HG02571 (cell line): ENCODE measurements around the gene YJEFN3.

ENCODE experiments used
- ATAC-seq: cut with Tn5 transposase; IDR thresholded peaks from one replicate; pipeline ENCODE4 v1.9.1; 2021; ENCODE audit warnings: mild to moderate bottlenecking, moderate library complexity; ENCODE audit not compliant: unreplicated experiment

The YJEFN3 gene

DNA sequence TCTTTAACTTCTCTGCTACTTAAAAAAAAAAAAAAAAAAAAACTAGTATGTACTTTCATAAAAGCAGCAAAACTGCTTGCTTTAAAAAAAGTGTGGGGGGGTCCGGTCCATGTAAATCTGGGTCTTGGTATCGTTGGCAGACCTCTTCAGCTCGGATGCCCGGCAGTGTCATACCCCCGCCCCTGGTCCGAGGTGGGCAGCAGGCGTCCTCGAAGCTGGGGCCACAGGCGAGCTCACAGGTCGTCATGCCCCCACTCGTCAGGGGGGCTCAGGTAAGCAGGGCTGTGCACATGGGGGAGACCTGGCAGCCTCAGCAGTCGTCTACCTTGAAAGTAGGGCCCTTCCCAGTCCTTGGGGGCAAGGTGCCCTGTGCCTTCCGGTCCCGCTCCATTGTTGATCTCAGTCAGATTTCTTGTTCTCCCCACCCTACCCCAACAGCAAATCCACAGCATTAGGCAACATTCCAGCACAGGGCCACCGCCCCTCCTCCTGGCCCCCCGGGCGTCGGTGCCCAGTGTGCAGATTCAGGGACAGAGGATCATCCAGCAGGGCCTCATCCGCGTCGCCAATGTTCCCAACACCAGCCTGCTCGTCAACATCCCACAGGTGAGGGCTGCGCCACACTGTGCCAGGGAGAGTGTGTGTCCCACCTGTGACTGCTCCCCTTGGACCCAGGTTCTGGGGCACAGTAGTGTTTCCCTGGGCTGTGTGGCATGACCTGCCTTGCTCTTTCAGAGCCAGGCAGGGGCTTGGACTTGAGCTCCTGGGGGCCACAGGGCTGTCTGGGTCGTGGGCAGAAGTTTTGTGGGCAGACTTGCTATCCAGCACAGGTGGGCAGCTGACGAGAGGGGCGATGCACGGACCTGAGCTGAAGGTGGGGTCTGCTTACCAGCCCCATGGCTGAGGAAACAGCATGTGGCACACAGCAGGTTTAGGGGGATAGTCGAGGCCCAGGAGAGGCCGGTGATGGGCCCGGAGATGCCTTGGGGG lies 32.8 kb upstream of the YJEFN3 start:
- ATAC-seq: no peak

DNA sequence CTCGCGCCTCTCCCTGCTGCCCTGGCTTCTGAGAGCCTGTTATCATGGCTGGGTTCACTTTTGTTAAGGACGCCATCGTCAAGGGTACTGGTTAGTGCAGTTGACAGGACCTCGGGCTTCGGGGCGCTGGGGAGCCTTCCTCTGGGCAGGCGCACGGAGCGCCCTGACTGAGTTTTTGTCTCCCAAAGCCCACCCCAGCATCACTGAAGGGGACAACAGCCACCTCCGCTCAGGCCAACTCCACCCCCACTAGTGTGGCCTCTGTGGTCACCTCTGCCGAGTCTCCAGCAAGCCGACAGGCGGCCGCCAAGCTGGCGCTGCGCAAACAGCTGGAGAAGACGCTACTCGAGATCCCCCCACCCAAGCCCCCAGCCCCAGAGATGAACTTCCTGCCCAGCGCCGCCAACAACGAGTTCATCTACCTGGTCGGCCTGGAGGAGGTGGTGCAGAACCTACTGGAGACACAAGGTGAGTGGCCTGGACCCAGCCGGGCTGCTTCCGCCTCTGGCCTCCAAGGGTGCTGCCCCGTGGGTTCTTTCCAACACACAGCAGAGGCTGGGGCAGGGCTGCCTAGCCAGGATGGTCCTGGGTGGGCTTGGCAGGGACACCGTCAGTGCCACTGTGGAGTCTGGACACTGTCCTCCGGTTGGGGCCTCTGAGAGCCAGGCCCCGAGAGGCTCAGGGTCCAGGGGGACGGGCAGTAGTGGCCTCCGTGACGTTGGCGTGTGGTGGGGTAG lies 30.3 kb upstream of the YJEFN3 start:
- ATAC-seq: no peak

DNA sequence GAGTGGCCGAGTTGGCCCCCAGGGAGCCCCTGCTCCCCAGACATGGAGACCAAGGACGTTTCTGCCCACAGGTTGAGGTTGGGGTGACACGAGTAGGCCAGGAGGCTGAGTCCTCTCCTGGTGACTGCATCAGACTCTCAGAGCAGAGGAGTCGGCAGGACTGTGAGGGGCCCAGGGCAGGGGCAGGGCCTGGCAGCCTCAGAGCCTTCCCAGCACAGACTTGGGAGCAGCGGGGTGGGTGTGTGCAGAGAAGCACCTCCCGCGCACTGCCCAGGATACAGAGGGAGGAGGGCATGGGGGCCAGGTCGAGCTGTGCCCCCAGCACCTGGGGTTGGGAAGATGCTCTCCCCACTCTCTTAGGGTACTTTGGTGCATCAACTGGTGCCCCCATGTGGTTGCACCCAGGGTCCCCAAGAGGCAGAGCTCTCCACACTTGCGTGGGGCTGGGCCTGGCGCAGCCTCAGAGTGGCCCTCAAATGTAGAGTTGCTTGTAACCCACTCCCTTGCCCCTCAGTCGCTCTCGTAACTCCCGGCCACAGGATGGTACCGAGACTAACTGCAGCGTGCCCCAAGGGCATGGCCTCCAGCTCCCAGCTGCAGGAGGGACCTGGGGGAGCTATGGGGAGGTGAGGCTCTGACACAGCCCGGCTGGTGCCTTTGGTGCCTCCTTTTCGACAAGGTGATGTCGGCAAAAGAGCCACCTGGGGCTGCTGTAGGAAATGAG lies 29.3 kb upstream of the YJEFN3 start:
- no peak for ATAC-seq

DNA sequence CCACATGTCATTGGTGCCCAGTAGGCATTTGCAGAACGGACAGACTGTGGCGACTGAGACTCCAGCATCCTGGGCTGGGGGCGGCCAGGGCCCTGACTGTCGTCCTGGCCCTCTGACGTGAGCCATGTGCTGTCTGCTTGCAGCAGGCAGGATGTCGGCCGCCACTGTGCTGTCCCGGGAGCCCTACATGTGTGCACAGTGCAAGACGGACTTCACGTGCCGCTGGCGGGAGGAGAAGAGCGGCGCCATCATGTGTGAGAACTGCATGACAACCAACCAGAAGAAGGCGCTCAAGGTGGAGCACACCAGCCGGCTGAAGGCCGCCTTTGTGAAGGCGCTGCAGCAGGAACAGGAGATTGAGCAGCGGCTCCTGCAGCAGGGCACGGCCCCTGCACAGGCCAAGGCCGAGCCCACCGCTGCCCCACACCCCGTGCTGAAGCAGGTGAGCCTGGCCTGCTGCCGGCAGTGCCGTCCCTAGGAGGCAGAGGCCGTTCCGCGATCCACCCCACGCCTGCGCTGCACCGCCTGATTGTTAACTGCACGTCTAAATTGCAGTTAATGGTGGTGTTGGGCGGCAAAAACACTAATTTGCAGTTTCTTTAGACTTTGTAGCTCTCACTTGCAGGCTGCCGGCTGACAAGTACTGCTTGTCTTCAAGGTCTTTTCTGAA lies 27.6 kb upstream of the YJEFN3 start:
- ATAC-seq: no peak

DNA sequence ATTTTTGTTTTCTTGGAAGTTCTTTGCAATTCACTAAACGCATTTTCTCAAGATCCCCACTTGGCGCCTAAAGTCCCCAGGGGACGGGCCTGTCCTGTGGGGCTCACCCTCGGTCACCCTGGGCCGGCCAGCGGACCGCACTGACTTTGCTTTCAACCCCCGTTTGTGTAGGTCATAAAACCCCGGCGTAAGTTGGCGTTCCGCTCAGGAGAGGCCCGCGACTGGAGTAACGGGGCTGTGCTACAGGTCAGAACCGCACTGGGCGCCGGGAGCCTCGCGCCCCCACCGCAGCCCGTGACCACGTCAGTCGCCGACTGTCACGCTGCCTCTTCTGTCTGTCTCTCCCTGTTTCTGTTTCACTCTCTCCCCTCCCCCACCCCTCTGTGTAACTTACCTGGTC lies 26.9 kb upstream of the YJEFN3 start:
- no peak for ATAC-seq

DNA sequence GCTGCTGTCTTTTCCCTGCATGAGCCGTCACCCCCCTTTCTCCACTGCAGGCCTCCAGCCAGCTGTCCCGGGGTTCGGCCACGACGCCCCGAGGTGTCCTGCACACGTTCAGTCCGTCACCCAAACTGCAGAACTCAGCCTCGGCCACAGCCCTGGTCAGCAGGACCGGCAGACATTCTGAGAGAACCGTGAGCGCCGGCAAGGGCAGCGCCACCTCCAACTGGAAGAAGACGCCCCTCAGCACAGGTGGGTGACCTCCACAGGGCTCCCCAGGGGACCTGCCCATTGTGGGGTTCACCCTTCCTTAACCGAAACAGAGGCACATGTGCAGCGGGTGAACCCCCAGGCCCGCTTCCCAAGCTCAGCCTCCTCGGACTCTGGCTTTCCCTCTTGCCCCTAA lies 26.4 kb upstream of the YJEFN3 start:
- no peak for ATAC-seq

DNA sequence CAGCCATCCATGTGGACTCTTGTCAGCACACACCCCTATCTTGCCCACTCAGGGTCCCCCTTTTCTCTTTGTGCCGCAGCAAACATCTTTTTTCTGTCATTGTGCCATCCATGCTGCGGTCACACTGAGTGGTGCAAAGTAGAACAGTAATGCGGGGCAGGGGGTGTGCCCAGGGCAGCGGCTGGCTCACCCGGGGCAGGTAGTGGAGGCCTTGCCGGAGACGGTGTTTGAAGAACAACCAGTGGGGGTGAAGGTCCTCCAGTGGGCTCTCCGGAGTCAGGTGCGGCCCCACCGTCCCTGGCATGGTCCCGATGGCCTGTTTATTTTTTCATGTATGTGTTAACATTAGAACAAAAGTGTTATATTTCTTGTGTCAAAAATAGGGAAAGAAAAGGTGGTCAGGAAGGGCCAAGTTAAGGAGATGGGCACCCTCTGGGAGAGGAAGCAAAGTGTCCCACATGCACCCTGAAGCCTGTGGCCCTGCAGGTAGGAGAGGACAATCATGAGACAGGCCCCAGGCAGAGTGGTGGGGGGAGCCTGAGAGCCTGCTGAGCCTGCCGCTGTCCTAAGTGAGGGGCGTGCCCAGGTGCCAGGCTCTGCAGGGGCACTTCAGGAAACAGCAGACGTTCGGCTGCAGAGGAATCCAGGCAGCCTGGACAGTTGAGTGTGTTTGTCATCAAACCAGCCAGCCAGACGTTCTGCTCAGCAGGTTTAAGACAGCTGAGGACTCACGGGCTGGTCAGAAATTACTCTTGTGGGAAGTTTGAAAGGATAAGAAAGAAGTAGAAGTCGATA lies 25.7 kb upstream of the YJEFN3 start:
- no peak for ATAC-seq

DNA sequence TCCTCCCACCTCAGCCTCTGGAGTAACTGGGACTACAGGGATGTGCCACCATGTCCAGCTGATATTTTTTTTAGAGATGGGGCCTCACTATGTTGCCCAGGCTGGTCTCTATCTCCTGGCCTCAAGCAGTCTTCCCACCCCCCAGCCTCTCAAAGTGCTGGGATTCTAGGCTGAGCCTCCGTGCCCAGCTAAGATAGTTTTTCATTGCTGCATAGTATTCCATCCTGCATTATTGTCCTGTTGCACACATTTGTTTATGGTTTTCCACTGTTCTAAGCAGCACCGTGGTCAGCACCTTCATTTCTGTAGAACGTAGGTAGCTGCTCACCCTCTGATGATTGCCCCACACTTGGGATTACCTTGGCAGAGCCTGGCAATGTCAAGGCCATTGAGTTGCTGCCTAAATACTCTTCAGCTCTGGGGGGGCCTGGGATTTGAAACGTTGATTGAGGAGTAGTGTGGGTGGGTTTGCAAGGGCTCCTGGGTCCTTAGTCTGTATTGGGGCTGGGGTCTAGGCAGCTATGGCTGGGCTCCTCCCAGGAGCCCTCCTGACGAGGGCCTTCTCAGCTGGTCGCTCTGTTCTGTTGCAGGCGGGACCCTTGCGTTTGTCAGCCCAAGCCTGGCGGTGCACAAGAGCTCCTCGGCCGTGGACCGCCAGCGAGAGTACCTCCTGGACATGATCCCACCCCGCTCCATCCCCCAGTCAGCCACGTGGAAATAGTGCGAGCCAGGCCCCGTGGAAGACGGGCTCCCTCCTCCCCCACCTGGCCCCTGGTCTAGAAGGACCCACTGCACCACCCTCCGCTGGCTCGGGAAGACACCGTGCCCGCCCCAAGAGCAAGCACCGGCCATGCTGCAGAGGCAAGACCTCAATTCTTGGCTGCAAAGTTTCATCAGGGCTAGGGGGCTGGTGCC lies 23.7 kb upstream of the YJEFN3 start:
- ATAC-seq: no peak

DNA sequence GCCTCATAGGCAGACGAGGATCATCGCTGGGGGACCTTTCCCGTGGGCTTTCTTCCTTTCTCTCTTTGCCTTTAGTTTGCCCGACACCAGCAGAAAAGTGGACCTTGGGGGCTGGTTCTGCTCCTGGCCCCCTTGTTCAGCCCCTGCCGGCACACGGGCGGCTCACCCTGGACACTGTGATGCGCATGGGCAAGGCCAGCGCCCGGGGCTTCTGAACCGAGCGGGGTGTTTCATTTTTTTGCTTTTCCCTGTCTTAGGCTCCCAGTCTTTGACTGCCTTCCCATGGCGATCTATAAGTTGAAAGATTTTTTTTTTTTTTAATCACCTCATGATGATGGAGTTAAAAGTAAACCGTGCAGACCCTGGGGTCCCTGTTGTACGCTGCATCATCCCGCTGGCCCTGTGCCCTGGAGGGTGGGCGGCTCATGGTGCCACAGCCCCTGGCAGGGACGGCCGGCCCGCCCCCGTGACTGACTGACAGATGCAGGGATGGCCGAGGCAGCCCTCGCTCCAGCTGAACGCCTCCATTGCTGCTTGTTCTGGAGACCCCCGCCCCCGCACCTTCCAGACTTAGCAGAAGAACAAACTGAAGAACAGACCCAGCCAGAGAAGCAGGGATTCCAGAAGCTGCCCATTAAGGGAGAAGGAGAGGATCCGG lies 22.9 kb upstream of the YJEFN3 start:
- ATAC-seq: no peak

DNA sequence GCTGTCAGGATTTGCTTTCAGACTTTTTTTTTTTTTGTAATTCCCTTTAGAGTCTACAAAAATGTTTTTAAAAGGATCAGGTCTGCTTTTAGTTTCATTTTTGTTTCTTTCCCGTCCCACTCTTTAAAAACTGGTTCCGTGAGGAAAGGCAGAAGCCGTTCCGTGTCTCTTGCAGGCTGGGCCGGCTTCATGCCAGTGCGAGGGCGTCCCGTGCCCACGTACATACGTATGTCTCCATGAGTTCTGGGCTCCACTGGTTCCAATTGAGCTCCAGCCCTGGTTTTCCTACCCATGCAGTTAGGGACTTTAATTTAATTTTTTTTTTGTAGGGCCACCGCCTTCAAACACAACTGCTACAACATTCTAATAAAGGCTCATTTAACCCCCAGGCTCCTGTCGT lies 22.1 kb upstream of the YJEFN3 start:
- ATAC-seq: no peak

DNA sequence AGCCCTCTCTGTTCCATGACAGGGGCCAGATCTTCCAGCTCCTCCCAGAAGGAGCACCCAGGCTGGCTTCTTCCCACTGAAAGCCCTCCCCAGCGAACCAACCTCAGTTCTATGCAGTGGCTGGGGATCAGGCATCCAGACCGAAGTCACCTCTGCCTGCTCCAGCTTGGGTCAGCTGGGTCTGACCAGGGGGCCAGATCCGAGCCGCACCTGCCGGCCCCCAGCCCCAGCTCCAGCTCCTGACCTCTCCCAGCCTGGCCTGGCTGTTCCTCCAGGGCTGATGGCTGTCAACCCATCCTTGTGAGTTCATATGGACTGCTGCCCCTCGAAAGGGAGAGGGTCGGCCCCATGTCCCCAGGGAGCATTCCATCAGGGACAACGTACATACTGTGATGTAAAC lies 21.4 kb upstream of the YJEFN3 start:
- no peak for ATAC-seq

DNA sequence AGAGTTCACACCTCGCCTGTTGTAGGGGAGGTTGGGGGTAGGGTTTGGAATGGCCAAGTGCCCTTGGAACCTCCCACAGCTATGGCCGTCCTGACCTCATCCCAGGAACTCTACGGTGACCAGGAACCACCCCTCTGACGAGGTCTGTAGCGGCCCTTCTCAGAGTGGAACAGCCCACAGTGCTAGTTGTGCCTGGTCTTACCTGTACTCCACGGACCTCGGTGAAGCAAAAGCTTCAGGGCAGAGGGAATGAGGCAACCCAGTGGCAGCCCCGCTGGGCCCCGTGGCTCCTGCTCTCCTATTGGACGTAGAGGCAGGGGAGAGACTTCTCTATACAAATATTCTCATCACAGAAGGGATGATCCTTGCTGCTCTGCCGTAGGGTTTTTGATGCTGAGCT lies 20.5 kb upstream of the YJEFN3 start:
- ATAC-seq: no peak

DNA sequence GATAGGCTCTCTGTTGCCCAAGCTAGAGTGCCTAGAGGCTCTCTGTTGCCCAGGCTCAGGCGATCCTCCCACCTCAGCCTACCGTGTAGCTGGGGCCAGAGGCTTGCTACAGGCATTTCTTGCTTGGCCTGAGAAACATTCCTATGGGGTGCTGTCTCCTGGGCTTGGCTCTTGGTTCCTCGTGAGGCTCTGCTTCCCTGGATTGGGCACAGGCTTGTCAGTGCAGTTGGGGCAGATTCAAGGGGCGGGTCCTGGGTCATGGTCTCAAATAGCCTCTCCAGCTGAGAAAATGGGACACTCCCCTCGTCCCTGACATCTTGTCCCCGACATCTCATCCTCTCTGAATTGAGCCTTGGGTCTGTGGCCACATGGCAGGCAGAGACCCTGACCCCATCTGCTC lies 18.3 kb upstream of the YJEFN3 start:
- ATAC-seq: no peak

DNA sequence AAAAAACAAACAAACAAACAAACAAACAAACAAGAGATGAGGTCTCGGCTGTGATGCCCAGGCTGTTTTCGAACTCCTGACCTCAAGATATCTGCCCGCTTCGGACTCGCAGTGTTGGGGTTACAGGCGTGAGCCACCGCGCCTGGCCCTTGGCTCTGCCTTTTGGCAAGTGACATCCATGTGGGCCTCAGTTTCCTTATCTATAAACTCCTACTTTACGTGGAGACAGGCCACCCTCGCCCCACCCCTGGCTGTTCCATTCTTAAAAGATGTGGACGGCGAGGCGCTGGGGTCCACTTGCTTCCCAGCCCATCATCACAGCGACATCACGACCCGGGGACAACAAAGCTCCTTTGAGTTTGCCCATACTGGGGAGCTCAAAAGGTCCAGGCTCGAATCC lies 15.0 kb upstream of the YJEFN3 start:
- ATAC-seq: no peak

DNA sequence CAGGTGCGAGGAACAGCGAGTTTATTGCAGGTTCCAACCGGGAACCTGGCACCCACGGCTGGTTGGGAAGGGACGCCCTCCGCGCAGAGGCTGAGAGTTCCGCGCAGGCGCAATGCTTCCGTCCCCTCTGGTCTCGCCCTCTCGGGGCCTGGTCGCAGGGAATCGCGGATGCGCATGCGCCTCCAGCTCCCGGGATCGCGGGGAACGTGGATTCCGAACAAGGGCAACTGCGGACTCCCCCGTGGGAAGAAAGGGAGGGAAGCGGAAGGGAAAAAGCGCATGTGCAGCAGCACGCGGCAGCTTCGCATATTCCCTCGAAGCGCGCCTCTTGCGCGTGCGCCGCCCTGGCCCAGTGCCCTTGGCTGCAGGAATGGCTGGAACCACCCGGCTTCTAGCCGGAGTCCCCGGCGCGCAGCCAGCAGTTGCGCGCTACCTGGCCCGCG lies 14.5 kb upstream of the YJEFN3 start:
- no peak for ATAC-seq

DNA sequence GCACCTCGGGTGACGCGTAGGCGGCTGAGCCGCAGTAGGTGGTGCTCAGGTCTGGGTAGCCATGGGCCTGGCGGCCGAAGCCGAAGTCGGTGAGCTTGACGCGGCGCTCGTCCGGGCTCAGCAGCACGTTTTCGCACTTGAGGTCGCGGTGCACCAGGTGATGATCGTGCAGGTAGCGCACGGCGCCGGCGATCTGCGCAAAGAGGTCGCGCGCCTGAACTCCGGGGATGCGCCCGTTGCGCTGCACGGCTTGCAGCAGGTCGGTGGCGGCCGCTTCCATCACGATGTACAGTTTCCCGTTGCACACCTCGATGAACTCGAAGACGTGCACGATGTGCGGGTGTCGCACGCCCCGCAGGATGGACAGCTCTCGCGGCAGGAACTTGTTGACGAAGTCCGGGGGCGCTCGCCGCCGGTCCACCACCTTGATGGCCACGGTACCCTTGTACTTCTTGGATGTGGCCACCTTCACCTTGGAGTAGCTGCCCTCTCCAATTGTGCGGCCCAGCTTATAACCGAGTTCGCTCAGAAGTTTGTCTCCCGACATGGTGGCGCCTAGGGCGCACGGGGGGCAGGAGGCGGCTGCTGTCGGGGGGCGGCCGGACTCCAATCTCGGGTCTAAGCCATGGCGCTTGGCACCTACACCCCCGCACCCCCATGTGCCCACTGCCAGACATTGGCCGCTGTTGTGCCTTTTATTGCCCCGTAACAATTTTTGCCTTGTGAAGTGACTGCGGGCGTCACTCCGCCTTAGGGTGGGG lies 13.7 kb upstream of the YJEFN3 start, which contains the start of gene TSSK6:
TSS of gene TSSK6 (minus strand) at position 668 of the 761 bp plus-strand sequence. CDS start at position 547, 121 bp downstream.
- no peak for ATAC-seq

DNA sequence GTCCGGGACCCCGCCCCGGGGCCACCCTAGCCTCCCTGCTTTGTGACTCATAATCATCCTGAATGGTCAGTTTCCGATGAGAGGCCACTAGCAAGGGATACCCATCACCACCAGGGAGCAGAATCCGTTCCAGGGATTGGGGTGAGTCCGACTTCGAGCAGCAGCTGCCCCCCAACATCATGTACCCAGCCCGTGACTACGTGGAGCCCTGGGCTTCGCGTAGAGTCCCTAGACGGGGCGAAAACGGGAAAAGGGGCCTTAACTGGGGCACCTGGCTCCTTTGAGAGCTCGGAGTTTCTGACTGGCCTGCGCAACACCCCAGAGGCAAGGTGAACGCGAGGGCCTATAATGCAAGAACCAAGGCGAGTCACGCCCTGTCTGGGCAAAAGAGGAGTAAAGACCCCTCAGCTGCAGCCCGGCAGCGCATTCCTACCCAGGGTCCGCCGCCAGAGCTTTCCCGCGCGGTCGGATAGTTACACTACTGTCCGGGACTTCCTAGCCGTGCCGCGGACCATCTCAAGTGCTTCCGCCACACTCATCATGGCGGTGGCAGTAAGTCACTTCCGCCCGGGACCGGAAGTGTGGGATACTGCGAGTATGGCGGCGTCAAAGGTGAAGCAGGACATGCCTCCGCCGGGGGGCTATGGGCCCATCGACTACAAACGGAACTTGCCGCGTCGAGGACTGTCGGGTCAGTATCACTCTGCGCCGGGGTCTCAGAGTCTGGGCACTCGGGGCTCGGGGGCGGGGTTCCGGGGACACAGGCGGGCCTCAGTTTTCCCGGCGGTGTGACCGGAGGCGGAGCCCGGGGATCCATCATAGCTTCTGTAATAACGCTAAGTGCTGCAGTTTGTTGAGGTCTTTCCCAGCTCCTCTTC lies 12.8 kb upstream of the YJEFN3 start, which contains the start of gene NDUFA13:
TSS of gene NDUFA13 (plus strand) at position 584 of the 878 bp plus-strand sequence. CDS start at position 598, 14 bp downstream.
- ATAC-seq: peak; percentile 81
